C4-2B (cell line): Measurements from ENCODE around the gene CD19.

Experiments
- ZFX ChIP-seq: fragments of 450-650 bp; IDR thresholded peaks from 2 replicates; pipeline ENCODE4 v1.6.1; 2017
- TF ChIP-seq, protein P1 (sequence below): fragments of 450-650 bp; conservative IDR thresholded peaks from 2 replicates; pipeline ENCODE4 v1.5.1; 2017; ENCODE audit warnings: mild to moderate bottlenecking

DNA sequence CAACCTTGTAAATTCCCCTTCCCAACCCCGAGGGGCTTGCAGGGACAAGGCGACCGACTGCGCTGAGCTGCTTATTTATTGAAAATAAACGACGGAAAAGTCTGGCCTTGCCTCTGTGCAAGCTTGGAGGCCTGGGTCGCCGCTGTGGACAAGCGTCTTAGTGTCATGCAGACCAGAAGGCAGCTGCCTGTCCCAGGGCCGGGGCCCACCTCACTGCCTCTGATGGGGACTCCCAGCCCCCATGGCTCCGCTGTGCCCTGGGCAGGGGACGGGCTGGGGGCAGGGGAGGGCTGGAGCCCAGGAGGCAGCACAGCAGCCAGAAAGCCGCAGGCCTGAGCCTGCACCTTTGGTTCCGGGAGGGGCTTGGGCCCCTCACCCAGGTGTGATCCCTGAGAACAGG is 27.4 kb upstream of the CD19 start:
- TF ChIP-seq, protein P1, sequence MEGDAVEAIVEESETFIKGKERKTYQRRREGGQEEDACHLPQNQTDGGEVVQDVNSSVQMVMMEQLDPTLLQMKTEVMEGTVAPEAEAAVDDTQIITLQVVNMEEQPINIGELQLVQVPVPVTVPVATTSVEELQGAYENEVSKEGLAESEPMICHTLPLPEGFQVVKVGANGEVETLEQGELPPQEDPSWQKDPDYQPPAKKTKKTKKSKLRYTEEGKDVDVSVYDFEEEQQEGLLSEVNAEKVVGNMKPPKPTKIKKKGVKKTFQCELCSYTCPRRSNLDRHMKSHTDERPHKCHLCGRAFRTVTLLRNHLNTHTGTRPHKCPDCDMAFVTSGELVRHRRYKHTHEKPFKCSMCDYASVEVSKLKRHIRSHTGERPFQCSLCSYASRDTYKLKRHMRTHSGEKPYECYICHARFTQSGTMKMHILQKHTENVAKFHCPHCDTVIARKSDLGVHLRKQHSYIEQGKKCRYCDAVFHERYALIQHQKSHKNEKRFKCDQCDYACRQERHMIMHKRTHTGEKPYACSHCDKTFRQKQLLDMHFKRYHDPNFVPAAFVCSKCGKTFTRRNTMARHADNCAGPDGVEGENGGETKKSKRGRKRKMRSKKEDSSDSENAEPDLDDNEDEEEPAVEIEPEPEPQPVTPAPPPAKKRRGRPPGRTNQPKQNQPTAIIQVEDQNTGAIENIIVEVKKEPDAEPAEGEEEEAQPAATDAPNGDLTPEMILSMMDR: no peak
- no peak for TF ChIP-seq ZFX
